GM12873 (cell line): ENCODE data around the gene SIM2.

Source experiments
- TF ChIP-seq, protein P1 (sequence below): IDR thresholded peaks from 2 replicates; pipeline ENCODE4 v1.5.1; 2012; ENCODE audit warnings: low read depth, mild to moderate bottlenecking, moderate library complexity, low read length, control low read depth; ENCODE audit not compliant: insufficient read depth; ENCODE audit errors: missing control alignments

Gene SIM2

DNA sequence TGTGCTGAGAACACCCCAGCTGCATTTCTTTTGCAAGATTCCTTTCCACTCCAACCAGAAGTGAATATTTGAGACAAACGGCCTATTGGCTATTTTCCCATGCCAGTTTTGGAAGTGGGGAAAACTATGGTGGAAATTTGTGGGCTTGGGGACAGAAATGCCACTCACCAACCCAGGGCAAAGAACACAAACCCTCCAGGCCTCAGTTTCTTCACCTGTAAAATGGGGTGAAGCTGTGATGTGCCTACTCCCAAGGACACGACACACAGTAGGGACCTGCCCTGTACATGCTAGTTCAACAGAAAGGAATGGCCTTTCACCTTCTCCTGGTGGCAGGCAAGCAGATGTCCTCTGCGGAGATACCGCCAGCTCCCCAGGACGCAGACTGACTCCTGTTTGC, 46.5 kb downstream of the SIM2 start:
- TF ChIP-seq, protein P1, sequence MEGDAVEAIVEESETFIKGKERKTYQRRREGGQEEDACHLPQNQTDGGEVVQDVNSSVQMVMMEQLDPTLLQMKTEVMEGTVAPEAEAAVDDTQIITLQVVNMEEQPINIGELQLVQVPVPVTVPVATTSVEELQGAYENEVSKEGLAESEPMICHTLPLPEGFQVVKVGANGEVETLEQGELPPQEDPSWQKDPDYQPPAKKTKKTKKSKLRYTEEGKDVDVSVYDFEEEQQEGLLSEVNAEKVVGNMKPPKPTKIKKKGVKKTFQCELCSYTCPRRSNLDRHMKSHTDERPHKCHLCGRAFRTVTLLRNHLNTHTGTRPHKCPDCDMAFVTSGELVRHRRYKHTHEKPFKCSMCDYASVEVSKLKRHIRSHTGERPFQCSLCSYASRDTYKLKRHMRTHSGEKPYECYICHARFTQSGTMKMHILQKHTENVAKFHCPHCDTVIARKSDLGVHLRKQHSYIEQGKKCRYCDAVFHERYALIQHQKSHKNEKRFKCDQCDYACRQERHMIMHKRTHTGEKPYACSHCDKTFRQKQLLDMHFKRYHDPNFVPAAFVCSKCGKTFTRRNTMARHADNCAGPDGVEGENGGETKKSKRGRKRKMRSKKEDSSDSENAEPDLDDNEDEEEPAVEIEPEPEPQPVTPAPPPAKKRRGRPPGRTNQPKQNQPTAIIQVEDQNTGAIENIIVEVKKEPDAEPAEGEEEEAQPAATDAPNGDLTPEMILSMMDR, result no peak

DNA sequence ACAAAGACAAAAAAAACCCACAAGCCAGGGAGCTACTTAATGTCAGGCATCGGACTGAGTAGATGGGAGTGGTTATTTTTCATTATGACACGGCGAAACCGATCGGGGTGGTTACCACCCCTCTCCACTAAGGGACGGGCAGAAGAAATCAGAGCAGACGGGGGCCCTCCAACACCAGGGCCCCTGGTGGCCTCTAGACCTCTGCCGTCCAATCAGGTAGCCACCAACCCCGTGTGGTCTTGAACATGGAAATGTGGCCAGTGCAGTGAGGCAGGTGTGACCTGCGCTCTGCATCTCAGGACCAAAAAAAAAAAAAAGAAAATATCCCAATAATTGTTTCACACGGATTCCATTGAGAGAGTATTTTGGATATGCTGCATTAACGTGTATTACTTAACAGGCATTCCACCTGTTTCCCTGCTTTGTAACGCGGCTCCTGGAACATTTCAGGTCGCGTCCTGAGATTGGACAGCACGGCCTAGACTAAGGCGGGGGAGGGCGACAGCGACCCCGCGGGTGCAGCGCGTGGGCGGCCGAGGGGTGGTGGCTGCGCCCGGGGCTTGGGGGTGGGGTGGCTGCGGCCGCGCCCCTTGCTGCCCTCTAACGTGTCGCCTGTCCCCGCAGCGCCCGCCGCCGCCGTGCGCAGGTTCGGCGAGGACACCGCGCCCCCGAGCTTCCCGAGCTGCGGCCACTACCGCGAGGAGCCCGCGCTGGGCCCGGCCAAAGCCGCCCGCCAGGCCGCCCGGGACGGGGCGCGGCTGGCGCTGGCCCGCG, 48.3 kb downstream of the SIM2 start:
- TF ChIP-seq, protein P1, result no peak

DNA sequence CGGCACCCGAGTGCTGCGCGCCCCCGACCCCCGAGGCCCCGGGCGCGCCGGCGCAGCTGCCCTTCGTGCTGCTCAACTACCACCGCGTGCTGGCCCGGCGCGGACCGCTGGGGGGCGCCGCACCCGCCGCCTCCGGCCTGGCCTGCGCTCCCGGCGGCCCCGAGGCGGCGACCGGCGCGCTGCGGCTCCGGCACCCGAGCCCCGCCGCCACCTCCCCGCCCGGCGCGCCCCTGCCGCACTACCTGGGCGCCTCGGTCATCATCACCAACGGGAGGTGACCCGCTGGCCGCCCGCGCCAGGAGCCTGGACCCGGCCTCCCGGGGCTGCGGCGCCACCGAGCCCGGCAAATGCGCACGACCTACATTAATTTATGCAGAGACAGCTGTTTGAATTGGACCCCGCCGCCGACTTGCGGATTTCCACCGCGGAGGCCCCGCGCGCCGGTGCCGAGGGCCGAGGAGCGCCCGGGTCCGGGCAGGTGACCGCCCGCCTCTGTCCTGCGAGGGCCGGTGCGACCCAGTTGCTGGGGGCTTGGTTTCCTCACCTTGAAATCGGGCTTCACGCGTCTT, 49.0 kb downstream of the SIM2 start:
- TF ChIP-seq, protein P1, result peak; percentile 34

DNA sequence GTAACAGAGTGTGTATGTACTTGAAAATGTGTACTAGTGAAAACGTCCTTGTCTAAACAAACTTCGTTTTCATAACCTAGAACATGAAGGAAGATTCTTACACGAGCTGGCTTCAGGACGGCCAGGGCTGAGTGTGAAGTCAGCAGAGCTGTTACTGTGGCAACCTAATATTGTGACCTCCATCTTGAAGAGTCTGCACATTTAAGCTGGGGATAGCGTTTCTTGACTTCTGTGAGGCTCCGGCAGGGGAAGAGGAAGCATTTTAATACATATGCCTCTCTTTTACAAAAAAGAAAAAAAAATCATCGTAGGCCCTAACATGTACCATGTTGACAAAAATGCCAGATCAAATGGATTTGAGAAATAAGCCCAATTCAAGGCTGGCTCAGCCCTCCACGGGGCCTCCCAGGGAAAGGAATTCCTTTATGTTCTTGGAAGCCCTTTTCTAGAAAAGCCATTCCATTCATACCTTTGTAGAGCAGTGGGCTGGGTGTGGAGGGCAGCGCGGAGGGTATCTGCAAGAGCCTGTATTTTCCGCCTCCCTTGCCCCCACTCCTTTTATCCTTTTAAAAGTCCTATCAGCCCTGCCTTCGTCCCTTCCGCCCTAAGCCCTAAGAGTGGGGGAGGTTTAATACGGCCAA, 51.1 kb downstream of the SIM2 start:
- TF ChIP-seq, protein P1, result no peak

DNA sequence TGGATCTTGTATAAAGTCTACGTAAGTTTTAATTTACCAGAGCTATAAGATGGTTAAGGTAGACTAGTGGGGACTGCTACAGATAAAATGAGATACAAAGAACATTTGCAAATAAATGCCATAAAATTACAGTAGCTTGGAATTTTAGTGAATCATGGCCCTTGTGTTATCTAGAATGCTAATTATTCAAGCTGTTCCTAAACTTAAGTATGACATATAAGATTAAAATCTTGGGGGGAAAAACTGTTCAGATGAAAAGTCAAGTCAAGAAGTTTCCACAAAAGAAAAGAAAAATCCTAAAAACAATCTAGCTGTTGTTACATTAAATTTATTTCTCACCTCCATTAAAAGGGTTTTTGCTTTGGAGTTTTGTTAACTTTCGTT, 51.7 kb downstream of the SIM2 start:
- TF ChIP-seq, protein P1, result no peak

DNA sequence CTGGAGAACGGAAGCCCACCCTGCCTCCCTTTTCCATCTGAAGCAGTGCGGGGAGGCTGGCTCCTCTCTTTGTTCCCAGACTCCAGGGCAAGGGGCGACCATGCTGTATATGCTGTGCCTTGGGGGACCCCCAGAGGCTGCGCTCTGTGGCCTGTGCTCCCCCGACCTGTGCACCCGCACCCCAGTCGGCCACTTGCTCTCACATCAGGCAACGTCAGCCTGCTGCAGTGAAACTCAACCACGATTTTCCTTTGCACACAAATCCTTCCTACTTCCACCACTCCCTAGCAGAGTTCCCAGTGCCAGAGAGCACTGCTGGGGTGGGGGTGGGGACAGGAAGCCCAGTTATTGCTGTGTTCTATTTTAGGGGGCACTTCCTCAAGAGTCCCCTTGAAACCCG, 52.5 kb downstream of the SIM2 start:
- TF ChIP-seq, protein P1, result no peak

DNA sequence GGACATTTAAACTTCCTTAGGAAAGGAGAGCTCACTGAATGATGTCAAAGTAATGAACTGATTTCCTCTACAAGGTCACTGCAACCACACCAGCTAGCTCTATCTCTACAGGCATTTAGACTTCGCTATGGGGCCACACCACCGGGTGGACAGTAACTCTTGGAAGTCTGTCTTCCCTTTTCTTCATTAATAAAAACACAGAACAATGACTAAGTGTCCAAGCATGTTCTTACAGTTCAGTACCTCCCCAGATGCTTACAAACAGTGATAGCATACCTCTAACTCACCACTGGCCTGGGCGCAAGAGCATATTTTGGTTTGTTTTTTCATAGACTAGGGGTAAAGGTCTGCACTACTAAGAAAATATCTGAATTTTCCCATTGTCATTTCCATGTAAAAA, 54.6 kb downstream of the SIM2 start:
- TF ChIP-seq, protein P1, result no peak
